Progenitor cell of endocrine pancreas (in vitro differentiated cells): ENCODE data around the gene ACER1. TPM values are rescaled to one million over a fixed set of nuclear protein-coding genes. Genes with fewer than 3 reads are reported as not detected.

Experiments
- DNase-seq: peaks from one replicate; pipeline ENCODE4 v3.0.0; 2021; ENCODE audit warnings: low spot score; ENCODE audit not compliant: unreplicated experiment
- H3K27ac Mint-ChIP-seq: 2 replicates; pipeline ENCODE4 v1.8.0; 2021; ENCODE audit warnings: mild to moderate bottlenecking, moderate library complexity, mixed read lengths
- H3K27me3 Mint-ChIP-seq: 2 replicates; pipeline ENCODE4 v1.8.0; 2021; ENCODE audit warnings: mixed read lengths
- H3K36me3 Mint-ChIP-seq: 2 replicates; pipeline ENCODE4 v1.8.0; 2022; ENCODE audit warnings: mixed read lengths; ENCODE audit not compliant: insufficient read depth
- H3K4me1 Mint-ChIP-seq: 2 replicates; pipeline ENCODE4 v1.8.0; 2021; ENCODE audit warnings: low read depth, mixed read lengths
- H3K4me3 Mint-ChIP-seq: 2 replicates; pipeline ENCODE4 v1.8.0; 2021; ENCODE audit warnings: low read depth, mild to moderate bottlenecking, moderate library complexity, mixed read lengths
- H3K9me3 Mint-ChIP-seq: 2 replicates; pipeline ENCODE4 v1.8.0; 2021; ENCODE audit warnings: low read depth, mixed read lengths
- CTCF ChIP-seq: fragments of 200-600 bp; sonication (generic); IDR thresholded peaks from one replicate; pipeline ENCODE4 v1.5.0; 2021; ENCODE audit warnings: antibody characterized with exemption, mild to moderate bottlenecking; ENCODE audit not compliant: unreplicated experiment
- total RNA-seq: library from RNA; stranded (reverse); gene quantifications from 2 replicates; pipeline ENCODE4 v1.2.1, GENCODE V29; 2021

The ACER1 gene
- total RNA-seq, 1 donor from 2014 or later, result not detected

GRCh38 chr19:6270076-6270745 is 63.2 kb downstream of the ACER1 start:
- H3K27me3 Mint-ChIP-seq, result no peaks in the 10 kb centered on the region
- no peak for TF ChIP-seq CTCF
- H3K36me3 Mint-ChIP-seq, result peaks cover 19% of the 10 kb centered on the region
- H3K27ac Mint-ChIP-seq, result no peak overlapping the region
- no peaks in the 10 kb centered on the region for H3K9me3 Mint-ChIP-seq
- H3K4me1 Mint-ChIP-seq, result peaks cover 56% of the 10 kb centered on the region
- DNase-seq, result no peak
- no peak overlapping the region for H3K4me3 Mint-ChIP-seq

- Mint-ChIP-seq H3K27me3 (no peaks in the 10 kb centered on the region), H3K4me3 (no peak overlapping the region), H3K4me1 (peaks cover 49% of the 10 kb centered on the region), H3K9me3 (no peaks in the 10 kb centered on the region), H3K27ac (no peak overlapping the region), H3K36me3 (peaks cover 19% of the 10 kb centered on the region)
- DNase-seq, result no peak
- TF ChIP-seq CTCF, result no peak
Measured at GRCh38 chr19:6269101-6269886, 64.1 kb downstream of the ACER1 start.

GRCh38 chr19:6268382-6268771 is 65.0 kb downstream of the ACER1 start:
- H3K4me1 Mint-ChIP-seq, result peaks cover 41% of the 10 kb centered on the region
- peaks cover 19% of the 10 kb centered on the region for H3K36me3 Mint-ChIP-seq
- H3K4me3 Mint-ChIP-seq, result no peak overlapping the region
- no peaks in the 10 kb centered on the region for H3K27me3 Mint-ChIP-seq
- peak overlapping the region; percentile 3 for H3K27ac Mint-ChIP-seq
- DNase-seq, result no peak
- H3K9me3 Mint-ChIP-seq, result no peaks in the 10 kb centered on the region
- TF ChIP-seq CTCF, result no peak

GRCh38 chr19:6267552-6268381 is 65.6 kb downstream of the ACER1 start:
- H3K9me3 Mint-ChIP-seq, result no peaks in the 10 kb centered on the region
- DNase-seq, result no peak
- H3K36me3 Mint-ChIP-seq, result peaks cover 20% of the 10 kb centered on the region
- no peak overlapping the region for H3K4me3 Mint-ChIP-seq
- H3K27ac Mint-ChIP-seq, result peak overlapping the region; percentile 81
- peaks cover 36% of the 10 kb centered on the region for H3K4me1 Mint-ChIP-seq
- no peak for TF ChIP-seq CTCF
- no peaks in the 10 kb centered on the region for H3K27me3 Mint-ChIP-seq

- H3K9me3 Mint-ChIP-seq, result no peaks in the 10 kb centered on the region
- H3K27me3 Mint-ChIP-seq, result no peaks in the 10 kb centered on the region
- H3K27ac Mint-ChIP-seq, result no peak overlapping the region
- no peak overlapping the region for H3K4me3 Mint-ChIP-seq
- H3K4me1 Mint-ChIP-seq, result peaks cover 15% of the 10 kb centered on the region
- no peak for TF ChIP-seq CTCF
- peaks cover 16% of the 10 kb centered on the region for H3K36me3 Mint-ChIP-seq
- DNase-seq, result no peak
Measured at GRCh38 chr19:6264803-6265202, 68.6 kb downstream of the ACER1 start.
